Loucy (cell line): ENCODE data around the gene CPVL.

Source experiments
- CTCF ChIP-seq: fragments of 200-600 bp; sonication (generic); conservative IDR thresholded peaks from 2 replicates; pipeline ENCODE4 v1.5.1; 2014; ENCODE audit warnings: mild to moderate bottlenecking, antibody characterized with exemption, low read length
- EZH2phosphoT487 ChIP-seq: fragments of 200-600 bp; IDR thresholded peaks from 2 replicates; pipeline ENCODE4 v1.6.1; 2018; ENCODE audit warnings: antibody characterized with exemption, mild to moderate bottlenecking, moderate library complexity, borderline replicate concordance

- no peak for TF ChIP-seq CTCF
- TF ChIP-seq EZH2phosphoT487 = no peak
These were observed 137.7 kb downstream of the CPVL start for GRCh38 chr7:29008590-29008989.
